Kidney glomerular epithelial cell (primary cell): Measurements from ENCODE around the gene TNRC6C.

ENCODE experiments used
- DNase-seq: peaks from one replicate; lab custom pipeline; 2025; lab: John Stamatoyannopoulos, UW

TNRC6C gene

DNA sequence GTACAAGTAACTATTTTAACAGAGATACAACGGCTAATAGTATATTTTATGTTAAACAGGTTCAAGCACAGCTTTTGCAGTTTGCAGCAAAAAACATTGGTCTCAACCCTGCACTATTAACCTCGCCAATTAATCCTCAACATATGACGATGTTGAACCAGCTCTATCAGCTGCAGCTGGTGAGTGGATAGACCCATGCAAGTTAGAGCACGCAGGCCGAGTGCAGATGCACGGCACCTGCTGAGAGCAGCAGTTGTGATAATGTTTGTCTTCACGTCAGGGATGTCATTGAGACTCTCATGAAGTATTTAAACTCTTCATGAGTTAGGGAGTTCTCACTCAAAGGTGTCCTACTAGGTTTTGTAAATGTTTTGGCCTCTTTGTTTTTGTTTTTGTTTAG, 124.5 kb downstream of the TNRC6C start:
- DNase-seq: no peak

DNA sequence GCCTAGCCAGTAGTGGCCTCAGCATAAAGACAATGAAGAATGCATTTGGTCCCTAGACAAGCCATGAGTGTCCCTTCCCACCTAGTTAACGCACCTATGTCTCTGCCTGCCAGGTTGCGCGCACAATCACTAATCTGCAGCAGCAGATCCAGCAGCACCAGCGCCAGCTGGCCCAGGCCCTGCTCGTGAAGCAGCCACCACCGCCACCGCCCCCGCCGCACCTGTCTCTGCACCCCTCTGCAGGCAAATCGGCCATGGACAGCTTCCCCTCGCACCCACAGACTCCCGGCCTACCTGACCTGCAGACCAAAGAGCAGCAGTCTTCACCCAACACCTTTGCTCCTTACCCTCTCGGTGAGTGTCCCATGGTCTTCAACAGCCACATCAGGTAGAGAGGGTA, 128.2 kb downstream of the TNRC6C start:
- no peak for DNase-seq

DNA sequence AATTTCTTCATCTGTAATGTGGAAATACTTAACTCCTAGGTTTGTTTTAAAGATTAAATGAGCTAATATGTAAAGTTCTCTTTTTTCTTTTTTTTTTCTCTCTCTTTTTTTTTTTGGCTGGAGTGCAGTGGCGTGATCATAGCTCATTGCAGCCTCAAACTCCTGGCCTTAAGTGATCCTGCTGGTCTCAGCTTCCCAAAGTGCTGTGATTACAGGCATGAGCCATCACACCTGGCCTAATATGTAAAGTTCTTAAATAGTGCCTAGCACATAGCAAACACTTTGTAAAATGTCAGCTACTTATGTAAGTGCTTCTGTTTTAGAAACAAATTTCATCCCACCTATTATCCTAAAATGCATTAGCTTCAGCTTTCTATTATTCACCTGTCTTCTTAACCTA, 130.0 kb downstream of the TNRC6C start:
- DNase-seq: no peak

DNA sequence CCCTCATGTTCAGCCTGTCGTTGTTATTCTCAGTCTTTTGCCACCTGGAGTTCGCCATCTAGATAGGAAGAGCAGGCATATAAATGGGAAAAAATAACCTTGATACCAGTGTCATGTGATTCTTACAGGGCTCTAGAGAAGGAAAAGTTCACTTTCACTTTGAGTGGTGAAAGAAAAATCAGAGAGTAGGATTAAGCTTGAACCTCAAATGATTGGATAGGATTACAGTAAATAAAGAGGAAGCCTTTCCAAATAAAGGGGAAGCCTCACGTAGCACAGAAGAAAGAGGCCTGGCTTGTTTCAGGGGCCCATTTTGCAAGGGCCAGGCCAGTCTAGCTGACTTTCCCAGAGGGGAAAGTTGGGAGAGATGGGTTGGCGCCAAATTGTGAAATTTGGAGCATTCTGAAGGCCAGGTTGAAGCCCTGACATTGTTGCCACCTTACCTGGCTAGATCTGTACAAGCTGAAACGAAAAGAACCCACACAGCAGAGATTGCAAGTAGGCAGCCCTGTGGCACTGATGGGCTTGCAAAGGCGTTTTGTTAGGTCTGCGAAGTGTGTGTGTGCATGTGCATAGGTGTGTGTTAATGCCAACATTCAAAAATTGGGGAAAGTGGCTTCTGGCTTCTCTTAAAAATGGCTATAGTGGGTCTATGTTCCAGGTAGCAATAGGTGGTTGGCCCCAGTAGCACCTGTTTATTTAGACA, 131.2 kb downstream of the TNRC6C start:
- no peak for DNase-seq

DNA sequence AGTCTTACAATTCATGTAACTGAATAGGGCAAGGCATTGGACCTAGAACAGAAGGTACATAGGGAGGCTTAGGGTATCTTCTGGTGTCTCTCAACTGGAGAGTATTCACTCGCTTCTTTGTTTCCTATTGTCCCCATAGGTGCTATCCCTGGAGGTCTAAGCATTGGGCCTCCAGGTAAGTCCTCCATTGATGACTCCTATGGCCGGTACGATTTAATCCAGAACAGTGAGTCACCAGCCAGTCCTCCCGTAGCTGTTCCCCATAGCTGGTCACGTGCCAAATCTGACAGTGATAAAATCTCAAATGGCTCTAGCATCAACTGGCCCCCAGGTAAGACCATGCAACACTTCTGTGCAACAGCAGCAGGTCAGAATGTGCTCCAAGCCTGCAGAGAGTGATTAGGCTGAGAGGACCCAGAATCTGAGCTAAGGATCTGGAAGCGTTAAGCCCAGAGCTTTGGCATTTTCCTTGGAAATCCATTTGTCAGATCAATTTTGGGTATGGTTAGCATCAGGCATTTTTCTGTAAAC, 134.4 kb downstream of the TNRC6C start:
- no peak for DNase-seq

DNA sequence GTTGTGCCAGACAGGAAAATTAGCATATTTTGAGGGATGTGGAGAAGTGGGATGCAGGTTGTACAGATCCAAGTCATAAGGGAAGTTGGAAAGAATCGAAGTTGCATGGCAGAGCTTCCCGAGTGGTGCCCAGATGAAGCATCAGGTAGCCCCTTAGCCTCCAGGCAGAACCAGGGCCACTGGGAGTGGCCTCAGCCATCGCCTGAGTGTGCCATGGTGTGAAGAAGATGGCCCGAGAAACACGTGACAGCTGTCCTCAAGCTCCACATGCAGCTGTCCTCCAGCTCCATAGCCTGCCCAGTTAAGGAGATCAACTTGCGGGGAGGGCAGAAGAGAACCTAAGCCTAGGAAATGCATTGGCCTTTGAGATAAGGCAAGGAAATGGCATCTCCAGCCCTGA, 136.5 kb downstream of the TNRC6C start:
- no peak for DNase-seq

DNA sequence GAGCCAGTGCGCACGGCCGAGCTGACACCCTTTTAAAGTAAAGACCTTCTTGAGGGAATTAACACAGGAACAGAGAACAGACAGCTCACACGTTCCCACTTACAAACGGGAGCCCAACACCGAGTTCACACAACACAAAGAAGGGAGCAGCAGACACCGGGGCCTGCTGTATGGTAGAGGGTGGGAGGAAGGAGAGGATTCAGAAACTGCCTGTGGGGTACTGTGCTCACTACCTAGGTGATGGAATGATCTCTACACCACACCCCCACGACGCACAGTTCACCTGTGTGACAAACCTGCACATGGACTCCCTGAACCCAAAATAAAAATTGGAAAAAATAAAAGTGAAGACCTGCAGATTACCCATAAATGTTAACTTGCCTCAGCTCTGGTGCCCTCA, 137.6 kb downstream of the TNRC6C start:
- no peak for DNase-seq

DNA sequence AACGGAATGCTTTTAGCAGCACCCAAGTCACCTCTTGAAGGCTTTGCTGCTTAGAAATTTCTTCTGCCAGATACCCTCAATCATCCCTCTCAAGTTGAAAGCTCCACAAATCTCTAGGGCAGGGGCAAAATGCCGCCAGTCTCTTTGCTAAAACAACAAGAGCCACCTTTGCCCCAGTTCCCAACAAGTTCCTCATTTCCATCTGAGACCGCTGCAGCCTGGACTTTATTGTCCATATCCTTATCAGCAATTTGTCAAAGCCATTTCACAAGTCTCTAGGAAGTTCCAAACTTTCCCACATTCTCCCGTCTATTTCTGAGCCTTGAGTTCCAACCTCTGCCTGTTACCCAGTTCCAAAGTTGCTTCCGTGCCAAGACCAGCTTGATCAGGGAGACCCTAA, 142.6 kb downstream of the TNRC6C start:
- no peak for DNase-seq

DNA sequence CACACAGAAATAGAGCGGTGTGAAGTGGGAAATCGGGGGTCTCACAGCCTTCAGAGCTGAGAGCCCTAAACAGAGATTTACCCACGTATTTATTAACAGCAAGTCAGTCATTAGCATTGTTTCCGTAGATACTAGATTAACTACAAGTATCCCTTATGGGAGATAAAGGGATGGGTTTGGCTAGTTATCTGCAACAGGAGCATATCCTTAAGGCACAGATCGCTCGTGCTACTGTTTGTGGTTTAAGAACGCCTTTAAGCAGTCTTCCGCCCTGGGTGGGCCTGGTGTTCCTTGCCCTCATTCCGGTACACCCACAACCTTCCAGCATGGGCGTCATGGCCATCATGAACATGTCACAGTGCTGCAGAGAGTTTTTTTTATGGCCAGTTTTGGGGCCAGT, 143.0 kb downstream of the TNRC6C start:
- no peak for DNase-seq

DNA sequence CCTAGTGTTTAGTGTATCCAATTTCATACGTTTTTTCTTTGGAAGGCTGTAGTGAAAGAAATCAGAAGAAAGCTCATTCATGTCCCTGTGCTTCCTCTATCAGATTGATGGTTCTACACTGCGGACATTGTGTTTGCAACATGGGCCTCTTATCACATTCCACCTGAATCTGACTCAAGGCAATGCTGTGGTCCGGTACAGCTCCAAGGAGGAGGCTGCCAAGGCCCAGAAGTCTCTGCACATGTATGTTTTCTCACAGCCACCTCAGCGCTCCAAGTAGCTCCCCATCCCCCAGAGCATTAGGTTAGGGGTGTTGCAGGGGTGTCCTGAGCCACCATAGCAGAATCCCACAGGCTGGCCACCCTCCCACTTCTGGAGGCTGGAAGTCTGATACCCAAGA, 144.8 kb downstream of the TNRC6C start:
- no peak for DNase-seq

DNA sequence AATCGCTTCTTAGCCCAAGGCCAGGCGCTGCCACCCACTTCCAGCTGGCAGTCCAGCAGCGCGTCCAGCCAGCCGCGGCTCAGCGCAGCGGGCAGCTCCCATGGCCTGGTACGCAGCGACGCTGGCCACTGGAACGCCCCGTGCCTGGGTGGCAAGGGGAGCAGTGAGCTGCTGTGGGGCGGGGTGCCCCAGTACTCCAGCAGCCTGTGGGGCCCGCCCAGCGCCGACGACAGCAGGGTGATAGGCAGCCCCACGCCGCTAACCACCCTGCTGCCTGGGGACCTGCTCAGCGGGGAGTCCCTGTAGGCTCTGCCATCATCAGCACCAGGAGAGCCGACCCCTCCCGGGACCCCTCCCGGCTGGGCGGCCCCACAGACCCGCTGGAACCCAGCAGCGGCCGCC, 146.0 kb downstream of the TNRC6C start:
- no peak for DNase-seq

DNA sequence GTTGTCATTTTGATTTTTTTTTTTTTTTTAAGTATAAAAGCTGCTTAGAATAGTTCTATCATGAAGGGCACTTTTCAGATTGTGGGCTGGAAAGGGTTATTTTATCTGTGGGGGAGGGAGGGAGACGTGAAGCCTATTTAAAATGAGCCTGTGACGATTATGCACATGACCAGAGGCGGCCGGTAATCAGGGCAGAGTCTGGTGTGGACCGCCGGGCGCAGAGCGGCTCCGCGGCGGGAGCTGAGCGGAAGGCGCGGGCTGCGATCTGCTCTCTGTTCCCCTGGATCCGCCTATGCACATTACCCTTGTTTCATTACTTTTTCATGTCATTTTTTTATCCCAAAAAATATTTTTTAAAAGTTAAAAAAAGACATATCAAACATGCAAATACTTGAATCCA, 146.6 kb downstream of the TNRC6C start:
- no peak for DNase-seq

DNA sequence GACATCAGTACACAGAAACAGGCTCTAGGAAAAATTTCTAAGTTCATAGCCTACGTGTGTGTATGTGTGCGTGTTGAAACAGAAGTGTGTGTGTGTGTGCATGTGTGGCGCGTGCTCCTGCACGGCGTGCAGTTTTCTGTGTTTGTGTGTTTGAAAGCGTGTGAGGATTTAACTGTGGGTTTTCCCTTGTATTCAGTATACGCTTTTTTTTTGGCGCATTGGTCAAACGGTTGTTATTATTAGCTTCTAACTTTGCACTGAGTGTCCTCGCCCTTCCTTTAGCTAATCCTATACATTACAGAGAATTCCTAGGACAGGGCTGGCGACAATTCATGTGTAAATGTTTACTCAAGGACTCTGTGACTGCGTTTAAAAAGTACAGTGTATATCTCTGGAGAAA, 147.0 kb downstream of the TNRC6C start:
- no peak for DNase-seq

DNA sequence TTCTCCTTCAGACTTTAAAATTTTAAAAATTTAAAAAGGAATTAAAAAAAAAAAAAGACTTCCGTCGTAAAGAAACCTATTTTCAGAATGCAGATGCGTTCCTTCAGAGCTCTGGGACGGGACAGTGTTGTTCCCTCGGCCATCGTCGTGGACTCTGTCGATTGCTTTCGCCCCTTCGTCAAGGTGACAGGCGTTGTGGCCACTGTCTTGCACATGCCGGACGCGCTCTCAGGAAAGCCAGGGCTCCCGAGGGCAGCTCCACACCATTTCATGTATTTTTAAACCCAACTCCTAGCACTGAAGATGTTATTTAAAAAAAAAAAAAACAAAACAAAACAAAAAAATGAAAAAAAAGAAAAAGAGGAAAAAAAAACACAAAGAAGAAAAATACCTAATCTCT, 147.7 kb downstream of the TNRC6C start:
- no peak for DNase-seq

DNA sequence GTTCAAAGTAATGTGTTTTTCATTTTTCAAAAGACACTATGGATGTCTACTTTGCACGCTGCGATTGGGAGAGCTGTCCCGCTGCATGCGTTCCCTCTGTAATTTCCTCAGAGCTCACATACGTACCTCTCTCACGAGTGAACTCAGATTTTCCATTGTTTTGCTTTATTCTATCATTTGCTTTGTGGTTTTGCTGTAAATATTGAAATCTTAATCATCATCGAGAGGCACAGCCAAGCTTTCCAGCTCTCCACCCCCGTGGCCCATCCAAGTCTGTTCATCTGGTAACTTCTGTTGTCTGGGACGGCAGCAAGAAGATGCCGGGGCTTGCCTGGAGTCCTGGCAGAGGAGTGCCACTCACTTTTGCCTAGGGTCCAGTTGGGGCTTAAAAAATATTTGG, 149.0 kb downstream of the TNRC6C start:
- no peak for DNase-seq

DNA sequence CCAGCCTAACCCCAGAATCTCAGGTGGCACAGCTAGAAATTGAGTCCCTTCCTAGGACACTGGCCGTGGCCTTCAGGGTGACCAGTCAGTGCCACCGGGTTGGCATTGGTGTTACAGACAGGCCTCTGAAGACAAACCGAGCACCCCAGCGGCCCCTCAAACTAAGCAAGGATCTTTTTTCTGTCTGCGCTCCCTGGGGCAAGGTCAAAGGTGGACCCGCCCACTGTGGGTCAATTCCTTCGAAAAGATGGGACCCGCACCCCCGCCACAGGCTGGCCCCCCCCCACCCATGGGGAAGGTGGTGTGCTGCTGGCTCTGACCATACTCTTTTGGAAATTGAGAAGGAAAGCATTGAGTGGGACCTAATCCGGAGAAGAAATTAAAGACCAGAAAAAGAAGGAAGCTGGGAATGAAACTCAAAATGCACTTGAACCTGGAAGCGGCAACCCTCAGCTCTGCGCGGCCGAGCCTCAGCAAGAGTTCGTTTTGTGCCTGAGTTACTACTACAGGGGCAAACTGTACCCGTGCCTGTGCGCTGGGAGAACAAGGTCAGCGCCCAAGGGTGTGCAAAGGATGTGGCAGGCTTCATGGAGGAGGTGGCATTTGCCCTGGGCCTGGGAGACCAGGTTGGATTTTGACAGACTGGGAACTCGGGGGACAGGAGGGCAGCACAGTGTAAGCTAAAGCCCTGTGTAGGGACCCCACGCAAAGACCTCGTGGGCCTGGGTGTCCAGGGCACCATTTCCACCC, 149.6 kb downstream of the TNRC6C start:
- no peak for DNase-seq

DNA sequence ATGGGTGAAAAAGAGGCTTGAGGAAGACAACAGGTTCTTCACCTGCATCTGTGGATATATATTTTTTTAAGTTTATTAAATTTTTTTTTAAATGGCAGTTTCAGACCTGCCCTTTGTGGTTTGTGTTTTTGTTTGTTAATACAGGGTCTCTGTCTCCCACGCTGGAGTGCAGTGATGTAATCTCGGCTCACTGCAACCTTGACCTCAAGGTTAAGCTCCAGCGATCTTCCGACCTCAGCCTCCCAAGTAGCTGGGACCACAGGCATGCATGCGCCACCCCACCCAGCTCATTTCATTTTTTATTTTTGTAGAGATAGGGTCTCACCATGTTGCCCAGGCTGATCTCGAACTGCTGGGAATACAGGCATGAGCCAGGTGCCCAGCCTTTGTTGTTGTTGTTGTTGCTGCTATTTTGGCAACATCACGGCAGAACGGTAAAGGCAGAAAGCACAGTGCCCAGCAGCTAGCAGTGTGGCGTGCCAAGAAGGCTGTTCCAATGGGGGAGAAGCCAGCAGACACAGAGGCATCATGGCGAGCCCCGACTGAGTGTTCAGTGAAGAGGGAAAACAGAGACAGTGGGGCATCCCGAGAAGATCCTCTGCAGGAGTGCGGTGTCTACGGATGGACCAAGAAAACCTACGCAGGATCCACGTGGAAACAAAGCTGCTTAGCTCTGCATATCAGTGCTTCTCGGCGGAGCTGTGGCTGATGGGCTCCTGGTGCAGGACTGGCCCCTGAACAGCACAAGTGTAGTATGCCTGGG, 150.4 kb downstream of the TNRC6C start:
- DNase-seq: no peak

DNA sequence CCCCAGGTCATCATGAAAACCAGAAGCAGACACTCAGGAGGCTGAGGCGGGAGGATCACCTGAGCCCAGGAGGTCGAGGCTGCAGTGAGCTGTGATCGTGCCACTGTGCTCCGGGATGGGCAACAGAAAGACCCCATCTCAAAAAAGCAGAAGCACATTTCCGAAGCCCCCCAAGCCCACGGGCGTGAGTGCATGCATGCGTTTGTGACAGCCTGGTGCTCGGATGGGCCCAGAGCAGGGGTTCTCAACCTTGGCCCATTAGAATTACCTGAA, 150.9 kb downstream of the TNRC6C start:
- no peak for DNase-seq

DNA sequence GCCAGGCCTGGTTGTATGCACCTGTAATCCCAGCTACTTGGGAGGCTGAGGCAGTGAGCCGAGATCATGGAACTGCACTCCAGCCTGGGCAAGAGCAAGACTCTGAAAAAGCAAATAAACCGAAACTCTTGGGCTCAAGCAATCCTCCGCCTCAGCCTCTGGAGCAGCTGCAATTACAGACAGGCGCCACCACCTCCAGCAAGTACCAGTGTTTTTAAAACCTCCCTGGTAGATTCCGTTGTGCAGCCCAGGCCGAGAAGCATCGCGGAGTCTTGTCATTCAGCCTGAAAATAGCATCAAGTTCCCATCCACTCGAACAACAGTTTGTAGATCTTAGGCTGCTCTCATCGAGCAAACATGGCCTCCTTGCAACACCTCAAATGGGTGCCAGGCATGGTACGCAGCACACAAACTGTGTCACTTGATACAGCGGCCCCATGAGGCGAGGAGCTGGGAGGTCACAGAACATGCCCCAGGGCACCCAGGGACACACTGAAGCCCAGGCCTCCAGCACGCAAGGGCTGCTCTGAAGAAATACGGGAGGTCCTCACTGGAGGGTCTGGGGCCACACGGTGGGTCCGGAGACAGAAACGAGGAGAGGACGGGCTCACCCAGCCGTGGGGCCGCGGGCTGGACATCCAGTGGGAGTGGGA, 152.0 kb downstream of the TNRC6C start:
- DNase-seq: no peak

DNA sequence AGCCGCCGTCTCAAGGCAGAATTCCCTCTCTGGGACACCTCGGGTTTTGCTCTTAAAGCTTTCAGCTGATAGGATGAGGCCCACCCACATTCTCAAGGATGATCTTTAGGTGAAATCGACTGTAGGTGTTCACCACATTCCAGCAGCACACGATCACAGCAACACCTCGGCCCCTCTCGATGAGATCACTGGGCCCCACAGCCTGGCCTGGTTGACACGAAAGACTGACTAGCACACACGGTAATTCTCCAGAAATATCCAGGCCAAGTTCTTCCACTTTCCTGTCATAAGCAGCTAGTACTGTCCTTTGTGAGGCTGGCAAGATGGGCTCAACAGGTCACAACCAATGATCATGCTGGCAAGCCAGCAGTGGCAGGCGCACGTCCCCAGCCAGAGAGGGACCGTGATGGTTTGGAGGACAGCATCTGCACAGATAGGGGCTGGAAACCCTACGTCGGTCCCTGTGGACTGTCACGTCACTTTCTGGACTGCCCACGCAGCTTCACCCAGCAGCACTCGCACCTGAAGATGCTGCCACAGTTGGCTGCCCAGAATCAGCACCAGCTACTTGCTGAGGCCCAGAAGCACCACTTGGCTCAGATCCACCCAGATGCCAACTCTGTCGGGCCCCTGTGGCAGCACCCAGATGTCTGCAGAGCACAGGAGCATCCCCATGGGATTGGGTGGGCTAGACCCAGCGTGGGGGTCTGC, 152.7 kb downstream of the TNRC6C start:
- DNase-seq: no peak

DNA sequence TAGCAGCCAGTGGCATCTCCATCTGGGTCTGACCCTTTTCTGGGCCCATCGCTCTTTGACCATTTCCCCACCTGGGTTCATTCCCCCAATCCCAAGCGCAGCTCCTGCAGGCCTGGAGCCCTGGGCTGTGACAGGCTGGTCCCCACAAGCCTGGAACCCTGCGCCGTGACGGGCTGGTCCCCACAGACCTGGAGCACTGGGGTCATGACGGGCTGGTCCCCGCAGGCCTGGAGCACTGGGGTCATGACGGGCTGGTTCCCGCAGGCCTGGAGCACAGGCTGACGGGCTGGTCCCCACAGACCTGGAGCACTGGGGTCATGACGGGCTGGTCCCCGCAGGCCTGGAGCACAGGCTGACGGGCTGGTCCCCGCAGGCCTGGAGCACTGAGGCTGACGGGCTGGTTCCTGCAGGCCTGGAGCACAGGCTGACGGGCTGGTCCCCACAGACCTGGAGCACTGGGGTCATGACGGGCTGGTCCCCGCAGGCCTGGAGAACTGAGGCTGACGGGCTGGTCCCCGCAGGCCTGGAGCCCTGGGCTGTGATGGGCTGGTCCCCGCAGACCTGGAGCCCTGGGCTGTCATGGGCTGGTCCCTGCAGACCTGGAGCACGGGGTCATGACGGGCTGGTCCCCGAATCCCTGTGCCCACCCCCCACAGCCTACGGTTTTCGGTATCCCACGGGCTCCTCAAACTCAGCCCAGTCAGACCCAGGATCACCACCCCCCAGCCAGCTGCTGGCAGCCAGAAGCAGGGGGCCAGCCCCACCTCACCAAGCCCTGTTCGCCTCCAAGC, 153.4 kb downstream of the TNRC6C start:
- no peak for DNase-seq
